AML-193 (cell line): ENCODE data around the gene CHSY1.

Experiments used
- DNase-seq, 2 experiments: peaks; one replicate each; lab custom pipeline; 2025; lab: John Stamatoyannopoulos, UW

Gene CHSY1

DNA sequence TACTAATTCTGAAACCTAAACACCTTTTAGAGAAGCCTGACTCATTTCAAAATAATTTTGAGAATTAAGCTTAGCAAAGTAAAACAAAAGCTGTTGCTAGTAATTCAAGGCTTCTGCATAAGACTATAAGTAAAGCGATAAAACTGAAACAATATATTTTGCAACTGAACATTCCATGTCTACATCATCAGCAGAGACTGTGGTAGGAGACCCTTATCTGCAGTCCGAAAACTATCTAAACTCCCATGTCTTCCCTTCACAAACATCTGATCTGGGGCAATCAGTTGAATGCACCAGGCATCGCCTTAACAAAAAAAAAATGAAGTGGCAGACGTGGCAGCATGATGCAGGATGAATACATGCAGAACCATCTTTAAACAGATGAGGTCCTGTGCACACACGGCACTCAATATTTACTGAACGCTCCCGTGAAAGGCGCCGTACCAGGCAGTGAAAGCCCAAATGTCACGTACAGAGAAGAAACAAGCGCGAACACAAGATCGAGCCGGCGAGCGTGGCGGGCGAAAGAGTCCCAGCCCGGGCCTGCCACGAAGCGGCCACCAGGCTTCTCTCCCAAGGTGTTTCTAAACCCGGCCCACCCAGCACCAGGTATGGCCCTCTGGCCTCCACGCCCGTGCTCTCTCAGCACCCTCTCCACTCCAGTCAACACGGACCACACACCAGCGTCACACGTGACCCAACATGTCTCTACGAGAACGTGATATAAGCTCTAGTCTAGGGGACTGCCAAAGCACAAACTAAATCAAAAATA, 63.0 kb downstream of the CHSY1 start:
- no peak for DNase-seq

DNA sequence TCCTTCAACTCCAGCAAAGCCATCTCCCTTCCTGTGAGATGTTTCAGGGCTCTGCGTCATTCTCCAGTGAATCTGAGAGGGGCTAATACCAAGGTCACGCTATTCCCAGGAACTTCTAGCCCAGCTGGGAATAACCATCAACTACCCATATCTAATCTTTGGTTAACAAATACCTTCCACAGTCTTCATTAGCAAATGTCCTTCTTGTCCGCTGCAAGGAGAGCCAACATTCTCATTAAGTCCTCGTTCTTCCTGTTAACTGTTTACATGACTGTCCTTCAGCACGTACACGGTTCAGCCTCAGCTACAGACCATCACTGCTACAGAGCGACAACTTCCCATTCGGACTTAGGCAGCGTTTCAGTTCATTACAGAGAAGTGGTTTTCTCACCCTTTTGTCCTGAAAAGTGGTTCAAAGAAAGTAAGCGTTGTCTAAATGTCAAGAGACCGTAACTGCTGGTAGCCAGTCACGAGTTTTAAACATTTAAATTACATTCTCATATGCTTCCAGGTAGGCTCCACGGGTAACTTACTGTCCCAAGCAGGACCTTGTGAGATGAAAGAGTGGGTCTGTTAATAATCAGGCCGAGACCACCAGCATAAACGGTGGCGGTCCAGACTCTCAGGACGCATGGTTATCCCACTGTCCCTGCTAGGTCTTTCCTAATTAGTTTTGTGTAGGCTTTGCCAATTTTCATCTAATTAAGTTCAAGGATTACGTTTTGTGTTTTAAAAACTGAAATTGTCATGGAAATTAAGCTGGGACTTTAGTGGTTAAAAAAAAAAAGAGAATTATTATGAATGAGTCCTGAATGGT, 63.8 kb downstream of the CHSY1 start:
- no peak for DNase-seq

DNA sequence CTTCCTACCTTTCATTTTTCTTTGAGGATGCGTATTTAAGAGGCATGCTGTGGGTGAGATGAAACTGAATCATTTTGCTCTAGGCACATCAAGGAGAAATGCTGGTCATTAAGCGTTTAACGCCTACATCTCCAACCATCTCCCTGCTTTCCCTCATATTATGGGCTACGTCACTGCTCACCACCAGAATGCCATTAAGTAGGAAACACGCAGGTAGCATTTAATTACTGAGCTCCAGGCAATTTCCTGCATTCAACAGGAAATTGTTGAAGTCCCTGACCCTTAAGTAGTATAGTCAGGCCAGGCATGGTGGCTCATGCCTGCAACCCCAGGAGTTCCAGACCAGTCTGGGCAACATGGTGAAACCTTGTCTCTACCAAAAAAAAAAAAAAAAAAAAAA, 66.1 kb downstream of the CHSY1 start:
- DNase-seq = no peak

DNA sequence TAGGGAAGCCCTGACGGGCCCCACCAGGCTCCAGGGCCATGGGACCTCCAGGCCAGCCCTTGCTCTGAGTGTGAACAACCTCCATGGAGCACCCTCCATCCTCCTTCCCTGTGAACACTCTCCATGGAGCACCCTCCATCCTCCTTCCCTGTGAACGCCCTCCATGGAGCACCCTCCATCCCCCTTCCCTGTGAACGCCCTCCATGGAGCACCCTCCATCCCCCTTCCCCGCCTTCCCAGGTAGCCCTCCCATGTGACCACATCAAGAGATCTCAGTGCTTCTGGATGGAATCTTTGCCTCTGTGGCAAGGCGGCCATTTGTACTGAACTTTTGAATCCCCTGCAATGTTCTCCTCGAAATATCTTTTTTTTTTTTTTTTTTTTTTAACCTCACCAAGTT, 66.5 kb downstream of the CHSY1 start:
- no peak for DNase-seq

DNA sequence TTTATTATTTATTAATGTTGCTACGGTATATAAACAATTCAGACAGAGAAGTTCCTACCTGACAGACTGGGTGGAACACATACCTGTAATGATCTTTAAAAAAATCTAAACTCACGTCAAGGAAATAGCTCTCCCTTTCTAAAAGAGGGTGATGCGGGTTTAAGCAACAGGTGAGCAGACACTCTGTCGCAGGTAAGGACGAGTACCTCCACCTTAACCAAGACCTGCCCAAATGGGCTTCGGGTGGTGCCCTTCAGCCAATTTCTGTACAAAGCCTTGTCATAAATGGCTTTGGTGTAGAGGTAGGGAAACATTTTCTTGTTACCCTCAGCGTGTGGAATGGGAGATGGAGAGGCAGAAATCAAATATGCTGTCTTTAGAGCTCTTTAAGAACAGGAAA, 67.0 kb downstream of the CHSY1 start:
- no peak for DNase-seq

DNA sequence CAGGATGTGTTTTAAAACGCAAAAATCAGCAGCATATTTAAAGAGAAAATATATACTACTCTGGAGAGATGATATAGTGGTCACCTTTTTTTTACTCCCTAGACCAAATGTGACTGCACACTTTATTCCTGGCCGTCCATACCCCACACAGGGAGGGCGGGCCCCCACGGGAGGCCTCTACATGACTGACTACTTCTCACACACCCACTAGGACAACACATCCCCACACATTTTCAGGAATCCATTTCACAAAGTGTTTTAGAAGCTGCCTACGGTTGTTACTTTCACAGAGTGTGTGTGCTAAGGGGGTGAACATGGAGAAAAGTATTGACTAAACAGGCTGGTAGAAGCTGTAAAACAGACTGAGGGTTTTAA, 67.9 kb downstream of the CHSY1 start:
- DNase-seq = no peak

DNA sequence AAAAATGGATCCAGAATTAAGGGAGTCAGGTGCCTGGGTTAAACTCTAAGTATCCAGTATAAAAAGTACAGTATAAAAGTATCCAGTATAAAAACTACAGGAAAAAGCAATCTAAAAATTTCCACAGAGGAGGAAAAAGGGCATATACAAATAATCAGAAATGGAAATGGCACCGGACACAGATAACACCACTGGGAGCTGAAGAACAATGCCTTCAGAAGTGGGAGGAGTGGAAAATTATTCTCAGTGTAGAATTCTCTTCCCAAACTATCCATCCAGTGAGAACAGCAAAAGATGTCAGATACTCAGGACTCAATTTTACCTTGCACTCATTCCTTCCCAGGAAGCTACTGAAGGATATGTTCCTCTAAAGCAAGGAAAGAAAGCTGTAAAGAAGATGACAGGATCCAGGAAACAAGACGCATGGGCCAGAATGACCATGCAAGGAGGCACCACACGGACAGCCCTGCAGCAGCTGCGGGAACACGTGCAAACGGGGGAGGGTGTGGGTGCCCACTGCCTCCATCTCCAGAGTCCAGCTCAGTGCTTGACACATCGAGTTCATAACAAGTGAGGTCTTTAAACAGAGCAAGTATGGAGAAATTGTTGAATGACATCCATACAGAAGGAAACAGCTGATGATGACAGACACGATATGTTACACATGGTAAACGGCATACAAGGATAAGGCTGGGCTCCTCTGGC, 68.5 kb downstream of the CHSY1 start:
- no peak for DNase-seq

DNA sequence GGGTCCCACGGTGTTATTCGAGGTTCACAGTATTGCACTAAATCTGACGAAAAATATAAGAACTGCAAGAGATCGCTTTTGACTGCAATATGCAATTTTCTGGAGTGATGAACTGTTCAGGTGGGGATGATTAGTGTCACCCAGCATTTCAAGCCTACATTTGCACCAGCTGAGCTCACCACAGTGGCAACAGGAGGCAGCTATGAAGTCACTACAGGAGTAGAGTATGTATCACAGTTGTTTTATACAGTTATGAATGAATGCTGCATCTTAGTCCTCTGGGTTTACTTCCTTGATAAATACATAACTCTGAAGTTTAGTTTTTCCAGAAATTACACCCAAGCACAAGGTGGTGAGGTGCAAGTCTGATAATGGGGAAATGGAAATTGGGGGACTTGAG, 69.6 kb downstream of the CHSY1 start:
- DNase-seq = no peak

DNA sequence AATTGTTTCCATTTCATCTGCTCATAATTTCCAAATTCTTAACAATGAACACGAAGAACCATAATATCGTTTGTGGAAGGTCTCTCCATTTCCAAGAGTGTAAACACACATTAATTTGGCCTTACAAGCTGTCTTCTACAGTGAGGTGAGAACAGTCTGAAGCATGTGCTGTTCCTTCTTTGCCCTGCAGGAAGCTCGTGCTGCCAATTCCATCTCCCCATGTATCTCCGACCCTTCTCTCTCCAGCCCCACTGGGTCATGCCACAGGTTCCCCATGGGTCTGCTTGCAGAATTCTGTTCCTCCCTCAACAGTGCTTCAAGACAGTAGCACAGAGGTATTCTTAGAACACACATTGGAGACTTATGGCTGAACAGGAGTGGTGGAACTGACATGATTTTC, 70.5 kb downstream of the CHSY1 start:
- no peak for DNase-seq

DNA sequence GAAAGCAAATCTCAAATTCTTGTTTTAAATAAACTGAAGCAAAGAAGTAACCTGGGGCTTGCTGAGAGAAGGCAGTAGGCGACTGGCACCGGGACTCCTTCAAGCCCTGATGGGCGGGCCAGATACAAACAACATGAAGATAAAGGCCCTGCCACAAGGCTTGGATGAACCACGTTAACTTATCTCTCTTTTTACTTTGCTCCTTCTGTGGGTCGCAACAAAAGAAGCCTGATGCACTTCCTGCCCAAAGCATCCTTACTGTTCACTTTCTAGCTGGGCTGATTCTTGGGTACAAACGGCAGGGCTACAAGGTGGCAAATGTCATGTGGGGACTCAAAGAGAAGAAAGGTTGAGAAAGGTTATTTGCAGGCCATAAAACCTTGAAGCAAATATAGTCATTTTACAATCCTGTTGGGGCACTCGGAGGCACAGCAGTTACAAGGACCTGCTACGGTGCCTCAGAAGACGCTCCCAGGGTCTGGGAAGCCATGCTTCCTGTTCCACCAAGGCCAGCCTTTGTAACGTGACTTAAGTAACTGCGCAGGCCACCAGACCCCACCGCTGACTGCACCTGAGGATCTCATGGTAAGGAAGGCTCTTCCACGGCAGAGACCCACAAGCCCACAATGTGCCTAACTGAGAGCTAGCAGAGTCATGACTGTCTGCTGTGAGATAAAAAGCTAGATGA, 71.1 kb downstream of the CHSY1 start:
- DNase-seq = no peak

DNA sequence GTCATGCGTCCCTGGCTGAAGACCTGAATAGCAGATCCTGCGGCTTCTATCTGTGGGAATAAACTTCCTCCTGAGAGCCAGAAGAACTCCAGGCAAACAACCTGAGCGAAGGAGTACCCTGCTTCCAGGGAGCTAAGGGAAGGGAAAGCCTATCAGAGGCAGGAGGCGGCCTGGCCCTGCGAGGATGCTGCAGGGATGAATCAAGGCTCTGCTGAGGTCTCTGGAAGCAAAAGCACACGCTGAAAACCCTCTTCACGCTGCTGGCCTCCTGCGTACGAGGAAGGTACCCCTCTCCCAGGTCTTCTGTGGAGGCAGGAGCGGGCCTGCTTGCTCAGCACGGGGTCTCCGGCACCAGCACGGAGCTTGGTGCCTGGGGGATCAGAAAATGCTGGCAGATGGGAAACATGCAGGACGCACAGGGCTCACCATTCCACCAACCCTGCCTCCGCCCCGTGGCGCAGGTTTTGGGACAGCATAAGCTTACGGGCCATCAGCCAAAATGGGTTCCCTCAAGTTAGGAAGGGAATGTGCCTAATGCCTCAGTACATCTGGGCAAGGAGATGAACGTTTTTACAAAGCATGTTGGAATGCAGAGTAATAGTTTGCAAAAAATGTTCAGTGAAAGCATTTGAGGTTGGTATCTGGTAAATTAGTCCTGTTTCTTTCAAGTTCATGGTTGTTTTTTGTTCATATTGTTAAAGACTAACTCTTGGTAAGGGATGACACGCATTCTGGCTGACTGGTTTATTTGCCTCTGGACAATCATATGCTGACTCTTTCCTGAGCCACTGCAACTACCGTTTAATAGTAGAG, 72.3 kb downstream of the CHSY1 start:
- DNase-seq = no peak

DNA sequence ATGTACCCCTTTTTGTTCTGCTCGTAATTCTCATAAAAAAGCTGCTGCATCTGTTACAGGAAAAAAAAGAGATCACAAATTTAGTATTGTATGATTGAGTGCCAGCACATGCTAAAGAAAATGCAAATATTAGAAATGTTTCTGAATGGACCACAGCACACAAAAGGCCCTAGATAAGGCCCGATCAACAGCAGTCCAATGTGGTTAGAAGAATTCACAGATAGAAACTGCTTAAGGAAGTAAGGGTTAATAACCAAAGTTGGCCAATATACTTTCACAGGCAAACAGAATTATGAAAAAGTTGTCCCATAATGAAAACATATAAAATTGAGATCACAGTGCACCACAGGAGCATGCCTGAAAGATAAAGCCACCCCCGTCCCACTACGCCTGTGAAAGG, 72.9 kb downstream of the CHSY1 start:
- DNase-seq = no peak

DNA sequence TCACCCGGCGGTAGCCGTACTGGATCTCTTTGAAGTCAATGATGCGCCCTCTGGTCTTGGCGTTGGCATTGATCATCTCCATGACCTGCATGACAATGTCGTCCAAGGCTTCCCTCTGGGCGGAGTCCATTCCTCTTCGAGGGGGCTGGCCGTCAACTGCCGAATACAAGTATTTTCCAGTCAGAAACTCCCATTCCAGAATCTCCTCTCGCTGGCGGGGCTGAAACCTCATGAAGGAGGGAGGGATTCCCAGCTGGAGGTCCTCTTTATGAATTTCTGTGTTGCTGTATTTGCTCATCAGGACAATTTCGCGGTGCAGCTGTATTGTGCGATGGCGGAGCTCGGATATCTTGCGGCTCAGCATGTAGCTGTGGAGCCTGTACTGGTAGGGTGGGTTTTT, 73.4 kb downstream of the CHSY1 start:
- no peak for DNase-seq

DNA sequence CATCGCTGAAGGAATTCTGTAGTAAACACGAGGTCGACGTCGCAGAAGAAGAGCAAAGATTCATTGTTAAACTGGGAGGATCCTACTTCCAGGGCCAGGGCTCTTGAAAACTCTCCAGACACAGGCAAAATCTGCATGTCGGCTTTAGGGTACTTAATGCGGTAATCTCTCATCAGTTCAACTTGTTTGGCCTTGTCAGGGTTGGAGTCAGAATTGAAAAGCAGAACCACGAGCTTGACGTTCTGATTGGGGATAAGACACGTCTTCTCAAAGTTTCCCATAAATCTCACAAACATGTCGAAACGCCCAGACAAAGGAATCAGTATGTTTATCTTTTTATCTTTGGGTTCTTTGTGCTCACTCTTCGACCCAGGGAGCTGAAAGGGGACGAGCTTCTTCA, 74.0 kb downstream of the CHSY1 start:
- no peak for DNase-seq

DNA sequence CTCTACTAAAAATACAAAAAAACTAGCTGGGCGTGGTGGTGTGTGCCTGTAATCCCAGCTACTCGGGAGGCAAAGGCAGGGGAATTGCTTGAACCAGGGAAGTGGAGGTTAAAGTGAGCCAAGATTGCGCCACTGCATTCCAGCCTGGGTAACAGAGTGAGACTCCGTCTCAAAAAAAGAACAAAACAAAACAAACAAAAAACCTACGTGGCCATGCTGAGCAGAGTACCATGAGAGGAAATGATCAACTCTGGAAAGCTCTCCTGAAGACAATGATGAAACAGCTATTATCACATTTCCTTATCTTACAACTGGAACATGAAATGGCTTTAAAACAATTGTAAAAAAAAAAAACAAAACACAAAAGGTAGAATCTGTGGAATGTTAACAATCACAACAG, 75.2 kb downstream of the CHSY1 start:
- no peak for DNase-seq

DNA sequence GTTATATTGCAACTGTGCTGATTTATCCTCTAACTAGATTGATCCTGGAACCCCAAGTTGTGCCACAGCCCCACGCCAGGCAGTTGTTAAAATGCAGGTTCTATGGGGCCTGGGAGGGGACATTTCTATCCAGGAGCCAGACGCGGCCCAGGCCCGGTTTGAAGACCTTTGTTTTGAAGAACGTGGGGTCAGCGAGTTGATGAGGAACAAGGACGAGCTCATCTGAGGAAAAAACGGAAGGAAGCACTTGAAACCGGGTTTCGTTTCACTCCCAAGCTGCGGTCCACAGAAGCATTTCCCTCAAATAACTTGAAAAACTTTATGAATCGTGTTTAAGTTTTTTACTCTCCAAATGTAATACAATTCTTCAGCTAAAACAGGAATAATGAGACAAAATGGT, 76.4 kb downstream of the CHSY1 start:
- peak; percentile 44 to 60 for DNase-seq

DNA sequence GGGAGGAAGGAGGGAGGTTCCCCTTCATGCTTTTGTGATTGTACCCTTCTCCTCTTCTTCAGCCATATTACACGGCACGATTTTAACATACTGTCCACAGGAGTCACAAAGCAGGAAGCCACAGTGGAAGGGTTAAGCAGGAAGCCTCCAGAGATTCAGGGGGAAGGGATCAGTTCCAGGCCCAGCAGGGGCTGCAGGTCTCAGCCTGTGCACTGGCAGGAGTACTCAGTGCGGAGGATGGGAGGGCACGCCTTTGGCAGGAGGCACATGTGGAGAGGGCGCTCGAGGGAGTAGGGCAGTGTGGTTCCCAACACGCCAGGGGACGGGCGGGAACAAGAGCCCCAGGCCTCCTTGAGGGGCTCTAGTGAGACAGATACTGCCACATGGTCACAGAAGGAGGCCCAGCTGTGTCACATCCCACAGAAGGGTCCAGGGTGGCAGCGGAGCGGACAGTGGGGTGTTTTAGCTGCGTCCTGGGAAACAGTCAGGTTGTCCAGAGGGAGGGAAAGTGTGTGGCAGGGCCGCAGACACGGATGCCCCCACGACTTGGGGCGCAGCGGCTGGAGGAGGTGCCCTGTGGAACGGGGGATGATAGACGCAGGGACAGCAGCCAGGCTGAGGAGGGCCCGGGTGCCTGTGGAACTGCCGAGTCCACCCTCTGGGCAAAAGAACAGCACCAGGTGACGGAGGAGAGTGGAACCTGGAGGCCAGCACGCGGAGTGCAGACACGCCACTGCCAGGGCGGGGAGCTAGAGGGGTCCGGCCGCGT, 77.5 kb downstream of the CHSY1 start:
- DNase-seq = no peak

DNA sequence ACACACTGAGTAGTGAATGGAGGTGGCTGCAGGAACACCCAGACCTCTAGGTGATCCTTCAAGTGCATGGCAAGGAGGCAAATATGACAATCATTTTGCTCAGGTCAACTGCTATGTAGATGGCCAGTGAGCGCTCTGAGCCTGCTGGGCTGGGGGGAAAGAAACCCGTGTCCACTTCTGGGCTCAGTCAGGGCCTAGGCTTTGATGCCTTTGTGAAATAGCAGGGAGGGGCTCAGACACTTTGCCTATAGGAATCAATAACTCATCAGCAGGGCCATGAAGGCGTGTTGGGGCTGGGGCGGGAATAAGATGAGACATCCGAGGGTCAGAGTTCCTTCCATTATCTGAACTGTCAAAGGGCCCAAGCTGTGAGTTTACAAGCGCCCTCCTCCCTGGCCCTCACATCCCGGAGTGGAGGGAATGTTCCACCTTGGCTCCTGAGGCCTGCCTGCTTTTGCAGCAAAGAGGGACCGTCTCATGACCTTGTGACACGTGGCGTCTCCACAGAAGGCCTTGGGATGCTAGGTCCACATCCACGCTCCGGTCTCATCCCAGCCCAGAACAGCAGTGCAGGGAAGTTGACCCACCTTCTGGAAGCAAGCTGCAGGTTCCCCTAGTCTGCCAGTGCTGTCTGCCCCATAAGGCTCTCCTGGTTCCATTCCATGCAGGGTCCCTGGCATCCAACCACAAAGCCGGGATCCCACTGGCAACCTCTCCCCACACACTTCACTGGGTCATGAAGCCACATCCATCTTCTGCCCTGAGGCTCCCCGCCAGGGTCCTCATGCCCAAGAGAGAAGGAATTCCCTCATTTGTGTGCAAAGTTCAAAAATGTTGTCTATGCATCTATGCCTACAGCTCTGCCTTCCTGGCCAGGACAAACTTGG, 78.4 kb downstream of the CHSY1 start:
- DNase-seq = no peak

DNA sequence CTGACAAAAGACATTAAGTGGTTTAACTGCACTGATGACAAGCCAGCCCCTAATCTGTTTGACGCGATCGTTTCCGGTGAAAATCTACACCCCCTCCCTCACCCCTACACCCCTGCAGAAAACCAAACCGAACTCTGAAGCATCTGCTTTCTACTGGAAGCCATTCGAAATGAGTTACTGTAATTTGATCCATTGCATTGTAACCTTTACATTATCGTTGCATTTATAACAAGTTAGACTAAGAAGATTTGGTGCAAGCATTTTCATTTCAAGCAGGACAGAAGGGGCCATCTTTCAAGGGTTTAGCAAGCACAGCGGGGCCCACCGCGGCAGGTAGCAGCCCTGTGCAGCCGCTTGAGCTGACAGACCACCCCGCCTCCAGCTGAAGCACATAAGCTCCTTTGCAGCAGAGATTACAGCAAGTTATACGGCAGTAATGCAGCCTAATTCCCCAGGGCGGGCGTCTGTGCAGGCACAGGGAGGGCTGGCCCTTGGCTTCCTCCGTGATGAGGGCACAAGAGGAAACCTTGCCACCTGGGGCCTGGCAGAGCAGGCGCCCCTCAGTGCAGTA, 79.3 kb downstream of the CHSY1 start:
- no peak for DNase-seq
